ENCODE data around the gene FBXL13. TPM values are rescaled to one million over a fixed set of nuclear protein-coding genes. Genes with fewer than 3 reads are reported as not detected.

The FBXL13 gene
- total RNA-seq, 4 donors from 2014 or later: 0.52 to 1.7 (median 1.1) TPM

DNA sequence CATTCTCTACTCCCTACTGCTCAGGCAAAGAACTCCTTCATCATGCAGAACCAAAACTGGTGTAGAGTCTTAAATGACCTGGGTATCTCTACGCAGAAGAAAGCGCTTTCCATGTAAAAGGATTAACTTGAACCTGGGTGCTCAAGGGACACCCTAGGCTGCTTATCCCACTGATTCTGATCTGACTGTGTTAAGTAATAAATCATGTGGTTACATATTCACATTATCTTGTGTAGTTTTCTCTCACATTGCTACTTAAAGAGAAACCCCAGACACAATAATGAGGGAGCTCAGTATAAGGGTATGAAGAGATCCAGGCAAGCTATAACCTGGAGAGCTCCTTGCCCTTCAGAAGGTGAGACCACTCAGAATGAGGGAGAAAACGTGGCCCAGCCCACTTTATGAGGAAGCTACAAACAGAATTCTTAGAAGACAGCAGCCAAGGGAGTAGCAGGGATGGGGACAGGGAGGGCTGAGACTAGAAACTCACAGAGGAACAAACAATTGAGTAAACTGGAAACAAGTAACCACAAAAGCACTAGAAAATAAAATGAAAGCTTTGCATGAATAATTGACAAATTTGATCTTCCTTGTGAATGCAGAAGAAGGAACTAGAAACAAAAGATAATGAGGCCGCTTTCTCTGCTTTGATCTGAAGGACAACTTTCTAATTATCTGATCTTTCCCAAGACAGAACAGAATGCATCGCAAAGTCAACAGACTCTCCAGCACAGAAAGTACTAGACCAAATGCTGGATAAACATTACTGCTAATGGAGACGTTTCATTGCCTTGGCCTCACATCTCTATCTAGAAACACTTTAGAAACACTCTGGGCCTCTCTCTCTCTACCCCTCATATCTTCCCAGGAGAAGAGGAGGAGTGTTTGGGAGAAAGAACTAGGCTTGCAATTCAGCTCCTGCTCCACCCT lies 85.7 kb downstream of the FBXL13 start:
- Histone ChIP-seq H3K27ac (replicated peaks in 1 of 4) (no peak overlapping the region), H3K27me3 (no peaks in the 10 kb centered on the region), H3K36me3 (no peaks in the 10 kb centered on the region), H3K4me1 (peaks cover 0 to 28% (median 19%) of the 10 kb centered on the region in 4 donors), H3K9me3 (no peaks in the 10 kb centered on the region), H3K4me3 (no peak overlapping the region)
- no peak for DNase-seq (ENCODE audit: extremely low spot score)
- intact Hi-C loops (cut with DNase I): no loop called here
- 85% methylated on average over 6 of the region's 6 CpGs for WGBS
- TF ChIP-seq POLR2A (IDR thresholded peaks at IDR 0.05; ENCODE audit: low read depth) (no peak), EP300 (IDR thresholded peaks at IDR 0.05) (no peak), POLR2AphosphoS5 (IDR thresholded peaks at IDR 0.05) (no peak)
- TF ChIP-seq, protein P1, sequence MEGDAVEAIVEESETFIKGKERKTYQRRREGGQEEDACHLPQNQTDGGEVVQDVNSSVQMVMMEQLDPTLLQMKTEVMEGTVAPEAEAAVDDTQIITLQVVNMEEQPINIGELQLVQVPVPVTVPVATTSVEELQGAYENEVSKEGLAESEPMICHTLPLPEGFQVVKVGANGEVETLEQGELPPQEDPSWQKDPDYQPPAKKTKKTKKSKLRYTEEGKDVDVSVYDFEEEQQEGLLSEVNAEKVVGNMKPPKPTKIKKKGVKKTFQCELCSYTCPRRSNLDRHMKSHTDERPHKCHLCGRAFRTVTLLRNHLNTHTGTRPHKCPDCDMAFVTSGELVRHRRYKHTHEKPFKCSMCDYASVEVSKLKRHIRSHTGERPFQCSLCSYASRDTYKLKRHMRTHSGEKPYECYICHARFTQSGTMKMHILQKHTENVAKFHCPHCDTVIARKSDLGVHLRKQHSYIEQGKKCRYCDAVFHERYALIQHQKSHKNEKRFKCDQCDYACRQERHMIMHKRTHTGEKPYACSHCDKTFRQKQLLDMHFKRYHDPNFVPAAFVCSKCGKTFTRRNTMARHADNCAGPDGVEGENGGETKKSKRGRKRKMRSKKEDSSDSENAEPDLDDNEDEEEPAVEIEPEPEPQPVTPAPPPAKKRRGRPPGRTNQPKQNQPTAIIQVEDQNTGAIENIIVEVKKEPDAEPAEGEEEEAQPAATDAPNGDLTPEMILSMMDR (IDR thresholded peaks at IDR 0.05): no peak

DNA sequence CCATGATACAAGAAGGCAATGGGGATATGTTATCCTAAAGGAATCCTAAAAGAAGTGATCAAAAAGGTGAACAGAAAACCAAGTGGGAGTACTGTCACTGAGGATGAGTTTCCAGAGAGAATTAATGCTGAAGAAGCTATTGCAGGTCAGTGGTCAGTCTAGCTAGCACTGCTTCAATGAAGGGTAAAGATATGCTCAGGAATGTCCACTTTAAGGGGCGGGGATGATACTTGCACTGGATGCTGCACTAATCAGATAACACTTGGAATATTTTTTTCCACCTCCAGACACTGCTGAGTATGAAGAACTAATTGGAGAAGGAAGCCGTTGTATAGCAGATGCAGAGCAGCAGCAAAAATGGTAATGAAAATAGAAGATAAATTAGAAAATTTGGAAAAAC lies 86.5 kb downstream of the FBXL13 start:
- H3K27ac ChIP-seq (replicated peaks in 1 of 4): no peak overlapping the region
- WGBS: 85% methylated on average over 2 of the region's 2 CpGs
- H3K4me1 ChIP-seq: peaks cover 0 to 20% (median 13%) of the 10 kb centered on the region in 4 donors
- H3K9me3 ChIP-seq: no peaks in the 10 kb centered on the region
- H3K36me3 ChIP-seq: no peaks in the 10 kb centered on the region
- TF ChIP-seq EP300 (IDR thresholded peaks at IDR 0.05) (no peak), POLR2A (IDR thresholded peaks at IDR 0.05; ENCODE audit: low read depth) (no peak)
- TF ChIP-seq, protein P1 (IDR thresholded peaks at IDR 0.05): no peak
- DNase-seq (ENCODE audit: extremely low spot score): no peak
- H3K4me3 ChIP-seq: no peak overlapping the region
- intact Hi-C loops (cut with DNase I): no loop called here
- H3K27me3 ChIP-seq: no peaks in the 10 kb centered on the region

DNA sequence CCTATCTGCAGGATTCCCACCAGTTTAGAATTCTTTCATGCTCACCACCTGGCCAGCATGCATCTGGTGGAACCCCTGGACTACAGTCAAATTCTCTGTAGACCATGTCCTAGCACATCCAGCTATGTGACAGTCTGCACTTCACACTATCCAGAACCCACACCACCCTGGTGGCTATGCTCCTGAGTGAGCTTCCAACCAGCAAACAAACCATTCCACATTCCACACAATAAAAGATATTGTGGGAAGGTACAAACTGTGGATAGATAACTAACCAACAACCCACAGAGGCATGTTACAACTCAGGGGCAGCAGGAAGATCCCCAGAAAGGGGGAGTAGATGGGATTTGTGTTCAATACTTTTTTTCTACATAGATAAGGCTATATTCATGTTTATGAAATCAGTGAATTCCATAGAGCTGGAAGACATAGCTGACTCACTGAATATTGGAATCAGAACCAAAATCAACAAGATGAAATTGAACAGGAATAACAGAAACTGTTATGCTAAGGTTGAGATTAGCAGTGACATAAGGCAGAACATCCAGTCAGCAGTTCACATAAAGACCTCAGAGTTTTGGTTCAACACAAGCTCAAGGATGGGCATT lies 89.3 kb downstream of the FBXL13 start:
- Histone ChIP-seq H3K27me3 (no peaks in the 10 kb centered on the region), H3K36me3 (no peaks in the 10 kb centered on the region), H3K9me3 (peaks cover 0 to 3% (median 0%) of the 10 kb centered on the region in 4 donors), H3K4me1 (no peaks in the 10 kb centered on the region), H3K4me3 (no peak overlapping the region), H3K27ac (replicated peaks in 1 of 4) (no peak overlapping the region)
- intact Hi-C loops (cut with DNase I): no loop called here
- TF ChIP-seq, protein P1 (IDR thresholded peaks at IDR 0.05): no peak
- TF ChIP-seq POLR2AphosphoS5 (IDR thresholded peaks at IDR 0.05): no peak
- no peak for TF ChIP-seq EP300 (IDR thresholded peaks at IDR 0.05)
- TF ChIP-seq POLR2A (IDR thresholded peaks at IDR 0.05; ENCODE audit: low read depth): no peak
- no peak for DNase-seq (ENCODE audit: extremely low spot score)

DNA sequence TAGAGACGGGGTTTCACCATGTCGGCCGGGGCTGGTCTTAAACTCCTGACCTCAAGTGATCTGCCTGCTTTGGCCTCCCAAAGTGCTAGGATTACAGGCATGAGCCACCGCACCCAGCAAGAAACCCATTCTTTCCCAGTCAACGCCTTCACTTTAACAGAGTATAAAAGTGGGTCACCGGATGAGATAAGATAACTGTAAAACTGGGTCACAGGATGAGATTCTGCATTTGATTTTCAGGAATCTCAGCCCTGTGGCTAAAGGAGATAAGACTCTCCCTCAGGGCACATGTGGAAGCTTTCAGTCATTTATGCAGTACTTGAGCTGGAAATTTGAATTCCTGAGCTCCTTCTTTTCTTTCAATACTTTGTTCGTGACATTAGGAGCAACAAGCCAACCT lies 91.0 kb downstream of the FBXL13 start:
- DNase-seq (ENCODE audit: extremely low spot score): no peak
- Histone ChIP-seq H3K9me3 (peaks cover 0 to 9% (median 2%) of the 10 kb centered on the region in 4 donors), H3K4me3 (no peak overlapping the region), H3K4me1 (no peaks in the 10 kb centered on the region), H3K27me3 (no peaks in the 10 kb centered on the region), H3K27ac (replicated peaks in 1 of 4) (no peak overlapping the region), H3K36me3 (no peaks in the 10 kb centered on the region)
- 80% methylated on average over 7 of the region's 7 CpGs for WGBS
- intact Hi-C loops (cut with DNase I): no loop called here
- TF ChIP-seq EP300 (IDR thresholded peaks at IDR 0.05): no peak
- TF ChIP-seq, protein P1 (IDR thresholded peaks at IDR 0.05): no peak
- TF ChIP-seq POLR2A (IDR thresholded peaks at IDR 0.05; ENCODE audit: low read depth): no peak
